Stimulated activated CD4-positive, alpha-beta T cell treated with anti-CD3 and anti-CD28 coated beads, TNF-alpha, amount 100 ng/mL, for 1 hour (primary cell): ENCODE measurements around the gene SPTSSA.
"Not testable (repeated sequence)": the region's sequence is repeated elsewhere in the genome, so short reads cannot be mapped to it uniquely, and the experiment has no call there.

Experiments
- DNase-seq, 3 donors: peaks; one replicate each; pipeline ENCODE4 v3.0.0-alpha.2; 2020; ENCODE audit warnings: low read depth in 3 of 3, low spot score in 1 of 3

SPTSSA gene

GRCh38 chr14:34428102-34428466 lies 34.0 kb downstream of the SPTSSA start:
- DNase-seq = not testable (repeated sequence)

DNA sequence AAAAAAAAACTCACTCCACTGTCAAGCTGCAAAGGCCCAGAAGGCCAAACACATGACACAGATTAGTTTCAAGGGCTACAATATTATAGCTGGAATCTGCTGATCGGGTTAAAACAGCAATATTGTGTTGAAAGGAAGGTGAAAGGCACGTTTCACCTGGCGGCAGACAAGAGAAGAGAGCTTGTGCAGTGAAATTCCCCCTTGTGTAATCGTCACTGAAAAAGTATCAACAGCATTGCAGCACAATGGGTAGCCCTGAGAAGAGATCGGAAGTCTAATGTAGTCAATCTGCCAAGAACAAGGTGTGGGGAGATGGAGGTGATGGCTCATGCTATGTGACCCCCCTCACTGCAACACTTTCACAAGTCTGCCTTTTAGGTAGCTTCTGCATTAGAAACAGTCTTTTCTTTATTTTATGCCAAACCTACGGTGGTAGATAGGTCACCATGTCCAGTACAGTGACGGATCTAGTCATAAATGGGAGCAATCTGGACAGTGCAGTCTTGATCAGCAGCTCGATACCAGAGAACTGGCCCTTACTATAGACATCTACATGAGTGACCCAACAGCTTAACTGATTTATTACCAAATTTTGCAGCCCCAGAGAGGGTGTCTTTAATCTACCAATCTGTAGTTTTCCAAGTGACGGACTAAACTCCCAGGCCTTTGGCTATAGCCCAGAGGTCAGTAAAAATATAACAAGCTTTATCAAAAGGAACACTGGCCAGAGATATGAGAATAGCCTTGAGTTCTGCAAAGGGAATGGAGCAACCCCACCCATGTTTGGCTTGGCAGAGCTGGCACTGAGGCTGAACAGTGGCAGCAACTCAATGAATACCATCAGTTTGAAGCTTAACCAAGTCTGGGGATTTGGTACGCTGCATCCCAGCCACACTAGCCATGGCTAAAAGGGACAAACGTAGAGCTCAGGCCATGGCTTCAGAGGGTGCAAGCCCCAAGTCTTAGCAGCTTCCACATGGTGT lies 35.4 kb downstream of the SPTSSA start:
- DNase-seq = no peak

- DNase-seq = no peak
These were observed 36.8 kb downstream of the SPTSSA start for GRCh38 chr14:34425095-34425851.

DNA sequence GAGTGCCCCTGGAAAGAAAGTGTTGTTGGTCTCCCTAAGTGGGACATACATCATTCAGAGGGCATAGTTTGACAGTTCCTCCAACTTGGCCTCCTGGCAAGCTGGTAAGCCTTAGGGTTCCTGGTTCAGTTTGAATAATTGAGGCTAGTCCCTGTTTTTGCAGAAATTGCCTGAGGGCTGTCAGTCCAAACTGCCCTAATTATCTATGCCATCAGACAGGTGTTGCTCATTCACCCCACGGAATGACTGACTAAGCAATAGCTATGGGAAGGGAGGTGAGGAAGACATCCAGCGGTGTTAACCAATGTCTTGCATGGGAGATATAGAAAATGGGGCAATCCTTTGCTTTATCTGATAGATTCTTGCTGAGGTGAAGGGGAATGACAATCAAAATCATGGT lies 37.6 kb downstream of the SPTSSA start:
- no peak for DNase-seq

DNA sequence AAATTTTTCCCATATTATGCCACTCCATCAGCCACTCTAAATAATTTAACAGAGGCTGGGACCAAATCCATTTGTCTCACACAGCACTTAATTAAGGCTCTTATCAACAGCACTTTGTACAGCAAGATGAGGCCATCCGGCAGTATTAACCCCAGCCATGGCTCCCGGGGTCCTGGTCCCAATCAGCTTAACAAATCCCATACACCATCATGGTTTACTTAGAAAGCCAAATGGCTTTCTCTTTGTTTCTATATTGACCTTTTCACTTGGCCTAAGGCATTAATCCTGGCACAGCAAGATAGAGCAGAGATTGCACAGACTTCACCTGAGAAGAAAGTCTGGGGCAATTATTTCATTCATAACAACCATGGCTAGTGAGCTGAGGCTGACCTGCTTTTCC lies 38.6 kb downstream of the SPTSSA start:
- no peak for DNase-seq

DNA sequence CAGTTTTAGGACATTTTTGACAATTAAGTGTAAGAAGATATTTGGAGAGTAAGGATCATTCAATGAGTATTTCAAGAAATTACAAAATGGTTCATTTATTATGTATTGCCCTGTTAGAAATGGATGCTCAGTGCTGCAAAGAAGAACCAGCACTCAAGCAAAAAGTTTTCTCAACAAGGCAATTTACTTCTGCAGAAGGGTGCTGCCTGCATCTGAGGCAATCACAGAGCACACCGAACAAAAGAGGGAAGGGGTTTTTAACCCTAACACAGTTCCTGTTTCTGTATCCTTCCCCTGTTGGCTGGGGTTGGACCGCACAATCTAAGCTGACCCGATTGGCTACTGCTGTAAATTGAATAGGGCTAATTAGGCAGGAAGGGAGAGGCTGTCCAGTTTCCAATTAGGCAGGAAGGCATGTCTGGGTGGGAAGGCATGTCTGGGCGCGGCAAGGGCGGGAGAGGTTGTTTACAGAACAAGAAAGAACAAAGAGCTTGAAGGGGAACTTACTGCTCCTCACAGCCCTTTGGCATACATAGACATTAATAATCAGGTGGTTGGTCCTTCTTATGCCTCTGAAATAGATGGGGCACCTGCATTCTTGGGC lies 41.4 kb downstream of the SPTSSA start:
- no peak for DNase-seq

DNA sequence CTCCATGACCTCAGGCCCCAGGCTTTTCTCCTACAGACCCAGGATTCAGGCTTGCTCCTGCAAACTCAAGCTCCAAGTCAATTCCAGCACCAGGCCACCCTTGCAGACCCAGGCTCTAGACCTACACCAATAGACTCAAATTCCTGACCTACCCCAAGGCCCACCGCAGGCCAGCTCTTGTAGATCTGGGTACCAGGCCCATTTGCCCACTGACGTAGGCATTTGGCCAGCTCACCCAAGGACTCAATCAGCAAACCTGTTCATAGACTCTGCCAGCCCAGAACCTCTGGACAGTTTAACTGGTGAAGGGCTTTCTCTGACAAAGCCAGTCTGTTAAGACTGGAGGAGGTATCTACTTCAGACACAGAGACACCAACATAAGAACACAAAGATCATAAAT lies 52.3 kb downstream of the SPTSSA start:
- DNase-seq = no peak

GRCh38 chr14:34407951-34408350 lies 54.1 kb downstream of the SPTSSA start:
- DNase-seq = no peak

DNA sequence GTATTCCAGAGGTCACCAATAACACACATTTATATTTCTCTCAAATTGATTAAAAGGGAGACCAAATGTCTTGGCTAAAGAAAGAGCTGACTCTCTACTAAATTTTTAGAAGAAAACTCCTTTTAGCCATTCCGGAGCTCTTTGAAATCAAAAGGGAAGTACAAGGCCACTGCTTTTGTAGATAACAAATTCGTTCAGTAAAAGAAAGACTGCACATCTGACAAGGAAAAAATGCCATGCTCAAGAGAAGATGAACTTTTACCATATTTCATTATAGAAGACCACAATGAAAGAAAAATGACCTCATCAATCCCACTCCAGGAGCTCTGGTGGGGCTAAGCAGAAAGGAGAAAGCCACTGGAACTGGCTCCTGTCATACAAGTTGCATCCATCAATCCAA lies 57.6 kb downstream of the SPTSSA start:
- no peak for DNase-seq

- no peak for DNase-seq
These were observed 58.4 kb downstream of the SPTSSA start for GRCh38 chr14:34403646-34404045.

GRCh38 chr14:34398024-34398423 lies 64.0 kb downstream of the SPTSSA start:
- no peak for DNase-seq

DNA sequence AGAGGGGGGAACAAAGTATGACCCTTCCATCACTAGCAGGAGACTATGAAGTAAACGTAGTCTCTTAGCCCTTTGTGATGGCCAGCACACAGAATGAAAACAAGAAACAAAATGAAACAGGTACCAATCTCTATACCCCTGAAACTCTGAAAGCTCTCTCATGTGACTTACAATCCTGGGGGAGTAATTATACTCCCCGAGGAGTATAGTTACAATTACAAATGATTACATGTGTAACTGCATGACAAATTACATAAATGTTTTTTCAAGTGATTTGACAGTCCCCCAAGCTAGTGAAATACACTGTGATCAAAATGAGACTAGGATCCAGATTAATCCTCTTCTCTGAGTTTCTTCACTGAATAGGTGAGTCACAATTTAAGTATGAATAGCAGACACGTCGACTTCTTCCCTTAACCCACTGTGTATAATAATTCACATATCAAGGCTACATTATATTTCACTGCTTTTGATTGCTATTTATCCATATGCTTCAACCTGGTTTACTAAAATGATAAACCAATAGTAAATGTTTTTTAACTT lies 74.0 kb downstream of the SPTSSA start:
- DNase-seq = no peak

- DNase-seq = no peak
These were observed 75.1 kb downstream of the SPTSSA start for GRCh38 chr14:34386865-34387485.

DNA sequence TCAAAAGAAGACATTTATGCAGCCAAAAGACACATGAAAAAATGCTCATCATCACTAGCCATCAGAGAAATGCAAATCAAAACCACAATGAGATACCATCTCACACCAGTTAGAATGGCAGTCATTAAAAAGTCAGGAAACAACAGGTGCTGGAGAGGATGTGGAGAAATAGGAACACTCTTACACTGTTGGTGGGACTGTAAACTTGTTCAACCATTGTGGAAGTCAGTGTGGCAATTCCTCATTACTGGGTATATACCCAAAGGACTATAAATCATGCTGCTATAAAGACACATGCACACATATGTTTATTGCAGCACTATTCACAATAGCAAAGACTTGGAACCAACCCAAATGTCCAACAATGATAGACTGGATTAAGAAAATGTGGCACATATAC lies 76.2 kb downstream of the SPTSSA start:
- not testable (repeated sequence) for DNase-seq

DNA sequence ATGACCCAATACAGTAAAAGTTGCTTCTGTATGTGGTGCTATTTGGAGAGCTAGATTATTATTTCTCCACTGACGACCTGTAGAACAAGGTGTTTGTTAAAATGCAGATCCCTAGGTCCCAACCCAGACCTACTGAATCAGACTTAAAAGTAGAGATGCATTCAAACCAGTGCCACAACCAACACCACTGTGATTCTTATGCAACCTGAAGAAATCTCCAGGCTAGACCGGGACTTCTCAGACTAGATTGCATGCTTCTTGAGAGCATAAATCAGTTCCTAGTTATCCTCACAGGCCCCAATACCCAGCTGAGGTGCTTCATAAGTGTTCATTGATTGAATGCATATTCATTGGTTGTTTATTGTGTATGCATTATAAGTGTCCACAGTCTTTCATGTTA lies 78.2 kb downstream of the SPTSSA start:
- DNase-seq = no peak
